Measurements from ENCODE around the gene SIL1.
"Not testable (repeated sequence)": the region's sequence is repeated elsewhere in the genome, so short reads cannot be mapped to it uniquely, and the experiment has no call there.

Gene SIL1

GRCh38 chr5:139141446-139142204 is 56.5 kb downstream of the SIL1 start:
- DNase-seq (ENCODE audit: low read depth in 2 of 2) = no peak

- DNase-seq (ENCODE audit: low read depth in 2 of 2) = no peak
Measured at GRCh38 chr5:139140591-139141071, 57.5 kb downstream of the SIL1 start.

- DNase-seq (ENCODE audit: low read depth in 2 of 2) = no peak
Measured at GRCh38 chr5:139138809-139139208, 59.4 kb downstream of the SIL1 start.

- no peak for DNase-seq (ENCODE audit: low read depth in 2 of 2)
Measured at GRCh38 chr5:139138109-139138508, 60.1 kb downstream of the SIL1 start.

- DNase-seq (ENCODE audit: low read depth in 2 of 2) = no peak
Measured at GRCh38 chr5:139137697-139138096, 60.5 kb downstream of the SIL1 start.

GRCh38 chr5:139134906-139135305 is 63.3 kb downstream of the SIL1 start:
- DNase-seq (ENCODE audit: low read depth in 2 of 2) = no peak

- DNase-seq (ENCODE audit: low read depth in 2 of 2) = no peak
Measured at GRCh38 chr5:139133282-139133681, 64.9 kb downstream of the SIL1 start.

GRCh38 chr5:139132515-139132914 is 65.7 kb downstream of the SIL1 start:
- DNase-seq (ENCODE audit: low read depth in 2 of 2) = no peak

- no peak for DNase-seq (ENCODE audit: low read depth in 2 of 2)
Measured at GRCh38 chr5:139131921-139132432, 66.2 kb downstream of the SIL1 start.

- no peak for DNase-seq (ENCODE audit: low read depth in 2 of 2)
Measured at GRCh38 chr5:139131465-139131864, 66.7 kb downstream of the SIL1 start.

GRCh38 chr5:139131062-139131461 is 67.1 kb downstream of the SIL1 start:
- DNase-seq (ENCODE audit: low read depth in 2 of 2) = no peak

- DNase-seq (ENCODE audit: low read depth in 2 of 2) = no peak
Measured at GRCh38 chr5:139130214-139130613, 68.0 kb downstream of the SIL1 start.

GRCh38 chr5:139126711-139127111 is 71.5 kb downstream of the SIL1 start:
- DNase-seq (ENCODE audit: low read depth in 2 of 2) = no peak

GRCh38 chr5:139125991-139126390 is 72.2 kb downstream of the SIL1 start:
- no peak for DNase-seq (ENCODE audit: low read depth in 2 of 2)

- no peak for DNase-seq (ENCODE audit: low read depth in 2 of 2)
Measured at GRCh38 chr5:139124774-139125520, 73.2 kb downstream of the SIL1 start.

GRCh38 chr5:139121120-139121519 is 77.0 kb downstream of the SIL1 start:
- no peak for DNase-seq (ENCODE audit: low read depth in 2 of 2)

GRCh38 chr5:139120521-139120920 is 77.6 kb downstream of the SIL1 start:
- no peak for DNase-seq (ENCODE audit: low read depth in 2 of 2)

GRCh38 chr5:139118804-139119203 is 79.4 kb downstream of the SIL1 start:
- no peak for DNase-seq (ENCODE audit: low read depth in 2 of 2)

- DNase-seq (ENCODE audit: low read depth in 2 of 2) = no peak
Measured at GRCh38 chr5:139117342-139117884, 80.8 kb downstream of the SIL1 start.

GRCh38 chr5:139116100-139116655 is 82.0 kb downstream of the SIL1 start:
- DNase-seq (ENCODE audit: low read depth in 2 of 2) = no peak

- no peak for DNase-seq (ENCODE audit: low read depth in 2 of 2)
Measured at GRCh38 chr5:139113892-139114291, 84.3 kb downstream of the SIL1 start.

- DNase-seq (ENCODE audit: low read depth in 2 of 2) = not testable (repeated sequence)
Measured at GRCh38 chr5:139112362-139112761, 85.8 kb downstream of the SIL1 start.
